ENCODE results near the gene ZBTB7B.

ZBTB7B gene

DNA sequence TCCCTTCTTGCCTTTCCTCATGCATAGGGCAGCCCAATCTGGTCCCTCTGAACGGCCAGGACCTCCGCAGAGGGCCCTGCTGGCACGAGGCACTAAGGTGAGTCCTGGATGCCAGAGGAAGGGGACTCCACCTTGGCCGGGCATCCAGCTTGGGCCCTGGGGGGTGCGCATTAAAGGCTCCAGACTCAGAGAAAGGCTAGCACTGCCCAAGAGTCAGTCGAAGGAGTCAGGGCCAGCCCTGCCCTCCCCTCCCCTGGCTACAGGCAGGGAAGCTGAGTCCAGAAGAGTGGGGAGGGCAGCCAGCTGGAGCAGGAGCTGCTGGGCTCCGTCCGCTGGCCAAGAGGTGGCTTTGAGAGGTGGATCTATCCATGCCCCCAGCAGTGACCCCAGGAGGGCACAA is 58.1 kb downstream of the ZBTB7B start:
- DNase-seq (ENCODE audit: low read depth, low spot score), result no peak

DNA sequence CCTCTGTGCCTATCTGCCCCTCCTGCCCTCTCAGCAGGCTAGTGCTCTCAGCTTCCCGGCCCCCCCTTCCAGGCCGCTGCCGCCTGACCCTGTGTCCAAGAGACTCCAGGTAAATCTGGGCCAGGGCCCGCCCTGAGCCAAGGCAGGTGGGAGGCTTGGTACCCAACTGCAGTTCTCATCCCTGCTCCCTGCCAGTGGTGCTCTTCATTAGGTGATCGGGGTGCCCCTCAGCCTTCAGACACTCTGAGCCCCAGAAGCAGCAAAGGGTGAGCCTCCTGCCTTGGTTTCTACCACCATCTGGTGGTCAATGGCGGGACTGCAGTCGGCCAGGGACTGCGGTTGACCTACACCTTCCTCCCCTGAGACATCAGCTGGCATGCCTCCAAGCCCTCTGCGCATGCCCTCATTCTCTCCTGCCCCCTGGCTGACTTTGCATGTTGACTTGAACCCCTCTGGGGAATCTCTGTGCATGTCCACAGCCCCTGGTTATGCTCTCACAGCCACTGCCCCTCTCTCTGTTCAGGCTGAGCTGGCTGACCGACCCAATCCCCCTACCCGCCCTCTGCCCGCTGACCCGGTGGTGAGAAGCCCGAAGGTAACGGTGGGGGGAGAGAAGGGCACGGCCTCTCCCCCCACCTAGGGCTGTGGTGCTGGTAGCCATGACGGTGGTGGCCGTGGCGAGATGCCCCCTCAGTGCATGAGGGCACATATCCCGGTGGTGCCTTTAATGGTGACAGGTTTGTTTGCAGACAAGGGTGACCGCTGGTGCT is 59.0 kb downstream of the ZBTB7B start:
- no peak for DNase-seq (ENCODE audit: low read depth, low spot score)

DNA sequence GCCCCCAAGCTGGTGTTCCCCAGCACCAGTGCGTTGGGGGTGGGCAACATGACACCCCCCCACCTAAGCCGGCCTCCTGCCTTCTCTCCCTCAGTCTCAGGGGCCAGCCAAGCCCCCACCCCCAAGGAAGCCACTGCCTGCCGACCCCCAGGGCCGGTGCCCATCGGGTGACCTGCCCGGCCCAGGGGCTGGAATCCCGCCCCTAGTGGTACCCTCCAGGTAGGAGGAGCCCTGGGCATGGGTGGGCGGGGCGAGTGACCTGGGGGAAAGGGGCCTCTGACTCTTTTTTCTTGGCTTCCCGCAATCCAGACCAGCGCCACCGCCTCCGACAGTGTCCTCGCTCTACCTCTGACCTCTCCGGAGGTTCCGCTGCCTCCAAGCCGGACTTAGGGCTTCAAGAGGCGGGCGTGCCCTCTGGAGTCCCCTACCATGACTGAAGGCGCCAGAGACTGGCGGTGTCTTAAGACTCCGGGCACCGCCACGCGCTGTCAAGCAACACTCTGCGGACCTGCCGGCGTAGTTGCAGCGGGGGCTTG is 59.6 kb downstream of the ZBTB7B start:
- DNase-seq (ENCODE audit: low read depth, low spot score), result no peak

- no peak for DNase-seq (ENCODE audit: low read depth, low spot score)
These were observed 60.3 kb downstream of the ZBTB7B start for GRCh38 chr1:155062702-155063411.

DNA sequence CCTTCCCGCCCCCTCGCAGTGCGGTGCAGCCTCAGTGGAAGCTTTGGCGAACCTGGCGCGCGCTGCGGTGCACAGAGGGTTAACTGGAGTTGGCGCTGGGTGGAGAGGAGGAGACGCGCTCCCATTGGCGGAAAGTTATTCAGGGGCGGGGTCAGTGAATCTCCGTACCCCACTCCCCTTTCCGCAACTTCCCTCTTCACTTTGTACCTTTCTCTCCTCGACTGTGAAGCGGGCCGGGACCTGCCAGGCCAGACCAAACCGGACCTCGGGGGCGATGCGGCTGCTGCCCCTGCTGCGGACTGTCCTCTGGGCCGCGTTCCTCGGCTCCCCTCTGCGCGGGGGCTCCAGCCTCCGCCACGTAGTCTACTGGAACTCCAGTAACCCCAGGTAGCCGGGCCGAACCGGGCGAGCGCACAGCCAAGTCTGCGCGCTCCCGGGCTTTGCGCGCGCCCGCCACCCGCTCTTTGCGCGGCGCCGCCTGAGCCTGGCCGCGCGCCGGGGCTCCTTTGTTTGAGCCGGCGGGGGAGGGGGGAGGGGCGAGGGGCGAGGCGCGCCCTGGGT is 61.0 kb downstream of the ZBTB7B start, which contains the start of gene EFNA4:
Gene EFNA4, plus strand, starts transcription at position 191 of the 561 bp plus-strand sequence. Its CDS starts 84 bp downstream, at position 275.
- no peak for DNase-seq (ENCODE audit: low read depth, low spot score)

DNA sequence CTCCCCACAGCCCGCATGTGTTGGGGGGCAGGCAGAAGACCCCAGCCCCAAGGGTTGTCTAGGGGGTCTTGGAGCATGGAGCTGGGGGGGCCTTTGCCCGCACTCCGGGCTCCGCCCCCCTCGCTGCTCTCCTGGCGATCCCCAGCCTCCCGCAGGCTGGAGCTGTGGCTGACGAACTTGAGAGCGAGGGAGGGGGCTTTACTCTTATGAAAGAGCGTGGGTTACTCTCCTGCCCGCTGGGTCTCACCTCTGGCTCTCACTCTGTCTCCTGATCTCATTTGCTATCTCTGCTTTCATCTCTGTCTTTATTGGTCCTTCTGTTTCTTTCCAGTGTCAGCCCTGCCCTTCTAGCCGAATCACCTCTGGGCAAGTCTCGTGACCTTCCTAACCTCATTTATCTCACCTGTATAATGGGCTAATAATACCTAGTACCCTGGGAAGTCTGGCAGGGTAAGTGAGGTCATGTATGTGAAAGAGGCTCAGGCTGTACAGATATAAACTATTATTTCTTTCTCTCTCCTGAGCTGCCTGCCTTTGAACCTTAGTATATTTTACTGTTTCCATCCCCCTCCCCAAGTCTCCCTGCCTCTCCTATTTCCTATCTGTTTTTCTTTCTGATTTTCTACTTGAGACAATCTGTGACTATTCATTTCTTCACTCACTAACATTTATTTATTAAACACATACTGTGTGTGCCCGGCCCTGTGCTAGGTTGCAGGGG is 61.7 kb downstream of the ZBTB7B start:
- no peak for DNase-seq (ENCODE audit: low read depth, low spot score)

DNA sequence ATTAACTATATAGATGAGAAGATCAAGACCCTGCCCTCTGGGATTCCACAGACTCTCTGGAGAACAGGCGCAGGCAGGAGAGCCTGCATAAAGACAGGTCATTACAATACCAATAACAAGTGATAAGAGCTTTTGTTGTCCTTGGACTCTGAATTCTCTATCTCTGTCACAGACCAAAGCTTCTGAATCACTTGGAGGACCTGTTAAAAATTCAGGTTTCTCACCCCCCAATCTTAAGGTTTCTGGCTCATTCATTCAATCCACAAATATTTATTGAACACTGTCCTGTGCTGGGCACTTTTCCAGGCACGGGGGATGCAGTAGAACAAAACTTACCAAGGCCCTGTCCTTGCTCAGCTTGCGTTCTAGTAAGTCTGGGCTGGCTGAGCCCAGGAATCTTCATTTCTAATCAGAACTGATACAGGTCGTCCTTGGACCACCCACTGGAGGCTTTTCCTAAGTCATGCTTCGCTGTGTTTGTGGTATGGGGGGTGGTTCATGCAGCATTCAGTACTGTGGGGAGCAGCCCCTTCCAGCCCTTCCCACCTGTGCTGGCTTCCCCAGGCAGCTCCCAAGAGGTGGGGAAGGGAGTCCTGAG is 62.3 kb downstream of the ZBTB7B start:
- no peak for DNase-seq (ENCODE audit: low read depth, low spot score)

GRCh38 chr1:155066777-155067176 is 64.2 kb downstream of the ZBTB7B start:
- DNase-seq (ENCODE audit: low read depth, low spot score), result no peak
